ENCODE measurements around the gene PPP1R12B. TPM values are rescaled to one million over a fixed set of nuclear protein-coding genes. Genes with fewer than 3 reads are reported as not detected.
"Not testable (repeated sequence)": the region's sequence is repeated elsewhere in the genome, so short reads cannot be mapped to it uniquely, and the experiment has no call there.

The PPP1R12B gene
- total and polyA plus RNA-seq, 2 experiments from 2014 or later = 13.2 to 13.8 TPM

- not testable (repeated sequence) for DNase-seq (ENCODE audit: low spot score); H2AFZ ChIP-seq; H4K20me1 ChIP-seq (replicated peaks; ENCODE audit: insufficient read depth); H3F3A ChIP-seq (replicated peaks; ENCODE audit: low read depth); H3K27me3 Mint-ChIP-seq (ENCODE audit: insufficient read depth, low read depth, poor library complexity); H3K36me3 ChIP-seq (ENCODE audit: insufficient read depth); ATAC-seq; H3K27me3 ChIP-seq (ENCODE audit: insufficient read depth); H3K27ac ChIP-seq (ENCODE audit: low read depth); H3K27ac Mint-ChIP-seq; H3K79me2 ChIP-seq (replicated peaks; ENCODE audit: insufficient read depth); H3K9me3 Mint-ChIP-seq; H3K4me2 ChIP-seq; H3K4me3 ChIP-seq; H3K4me3 Mint-ChIP-seq; H3K36me3 Mint-ChIP-seq (ENCODE audit: low read depth); H3K9me2 ChIP-seq (ENCODE audit: insufficient read depth)
- H3K4me1 ChIP-seq (ENCODE audit: insufficient read depth) = peaks cover 24% of the 10 kb centered on the region
- peaks cover 25% of the 10 kb centered on the region for H3K4me1 Mint-ChIP-seq
Observed at GRCh38 chr1:202422709-202423108, 74.2 kb downstream of the PPP1R12B start.

GRCh38 chr1:202424260-202424659 is 75.8 kb downstream of the PPP1R12B start:
- not testable (repeated sequence) for H3K27me3 Mint-ChIP-seq (ENCODE audit: insufficient read depth, low read depth, poor library complexity); H3K36me3 ChIP-seq (ENCODE audit: insufficient read depth); H3K27me3 ChIP-seq (ENCODE audit: insufficient read depth); H3K79me2 ChIP-seq (replicated peaks; ENCODE audit: insufficient read depth); H3K27ac Mint-ChIP-seq; H3K4me3 Mint-ChIP-seq; ATAC-seq; DNase-seq (ENCODE audit: low spot score); H3K9me2 ChIP-seq (ENCODE audit: insufficient read depth); H3F3A ChIP-seq (replicated peaks; ENCODE audit: low read depth); H3K36me3 Mint-ChIP-seq (ENCODE audit: low read depth); H4K20me1 ChIP-seq (replicated peaks; ENCODE audit: insufficient read depth); H3K27ac ChIP-seq (ENCODE audit: low read depth); H3K4me3 ChIP-seq; H3K4me2 ChIP-seq; H3K9me3 Mint-ChIP-seq; H2AFZ ChIP-seq; H3K4me1 ChIP-seq (ENCODE audit: insufficient read depth)
- peaks cover 14% of the 10 kb centered on the region for H3K4me1 Mint-ChIP-seq

- H3K36me3 Mint-ChIP-seq (ENCODE audit: low read depth); H3K4me3 Mint-ChIP-seq; H3K4me1 Mint-ChIP-seq; H3K79me2 ChIP-seq (replicated peaks; ENCODE audit: insufficient read depth); DNase-seq (ENCODE audit: low spot score); H3F3A ChIP-seq (replicated peaks; ENCODE audit: low read depth); H3K27me3 Mint-ChIP-seq (ENCODE audit: insufficient read depth, low read depth, poor library complexity); H4K20me1 ChIP-seq (replicated peaks; ENCODE audit: insufficient read depth); ATAC-seq; H3K4me3 ChIP-seq; H3K27ac ChIP-seq (ENCODE audit: low read depth); H3K4me2 ChIP-seq; H3K27me3 ChIP-seq (ENCODE audit: insufficient read depth); H3K9me3 Mint-ChIP-seq; H3K9me2 ChIP-seq (ENCODE audit: insufficient read depth); H3K4me1 ChIP-seq (ENCODE audit: insufficient read depth); H3K36me3 ChIP-seq (ENCODE audit: insufficient read depth); H3K27ac Mint-ChIP-seq; H2AFZ ChIP-seq: not testable (repeated sequence)
Observed at GRCh38 chr1:202430111-202430510, 81.6 kb downstream of the PPP1R12B start.

- H3K4me1 ChIP-seq (ENCODE audit: insufficient read depth); H3K27ac ChIP-seq (ENCODE audit: low read depth); H3K27ac Mint-ChIP-seq; H3K4me1 Mint-ChIP-seq; H3F3A ChIP-seq (replicated peaks; ENCODE audit: low read depth); H3K4me2 ChIP-seq; H3K36me3 ChIP-seq (ENCODE audit: insufficient read depth); H2AFZ ChIP-seq; H3K4me3 ChIP-seq; H3K9me3 Mint-ChIP-seq; H3K27me3 Mint-ChIP-seq (ENCODE audit: insufficient read depth, low read depth, poor library complexity); H4K20me1 ChIP-seq (replicated peaks; ENCODE audit: insufficient read depth); DNase-seq (ENCODE audit: low spot score); ATAC-seq; H3K9me2 ChIP-seq (ENCODE audit: insufficient read depth); H3K27me3 ChIP-seq (ENCODE audit: insufficient read depth); H3K4me3 Mint-ChIP-seq; H3K79me2 ChIP-seq (replicated peaks; ENCODE audit: insufficient read depth); H3K36me3 Mint-ChIP-seq (ENCODE audit: low read depth): not testable (repeated sequence)
Observed at GRCh38 chr1:202432338-202432737, 83.8 kb downstream of the PPP1R12B start.
